HCT116 (cell line): ENCODE measurements around the gene TSPAN31. TPM values are rescaled to one million over a fixed set of nuclear protein-coding genes. Genes with fewer than 3 reads are reported as not detected.

Source experiments
- ATAC-seq: fragments of 200-7000 bp; cut with Tn5 transposase; 2 replicates; pipeline ENCODE4 v1.9.1; 2020; ENCODE audit warnings: mild to moderate bottlenecking, moderate library complexity
- BruUV-seq: library from RNA; stranded (reverse); fragments of 400-500 nt; replicated peaks from 2 replicates; lab custom pipeline; 2021; lab: Mats Ljungman, UMichigan
- CTCF ChIA-PET: fragments of 300-600 bp; sonication (Branson Sonifier 250); formaldehyde crosslinking; loops from one replicate; lab custom pipeline; 2021; ENCODE audit warnings: antibody characterized with exemption; lab: Charles Lee
- POLR2A ChIA-PET: fragments of 300-600, 350-600 bp; sonication (Branson Sonifier 250); formaldehyde crosslinking; loops from one replicate; lab custom pipeline; 2021; ENCODE audit warnings: antibody characterized with exemption; lab: Charles Lee
- RAD21 ChIA-PET, 2 experiments: fragments of 300-600 bp; sonication (Branson Sonifier 250); formaldehyde crosslinking; loops; one replicate each; lab custom pipeline; 2023; ENCODE audit warnings: low total read pairs in 2 of 2; ENCODE audit not compliant: uncharacterized antibody in 2 of 2, unreplicated experiment in 2 of 2, low non-redundant PET in 1 of 2; lab: Charles Lee
- DNase-seq: peaks from one replicate; pipeline ENCODE4 v3.0.0-alpha.2; 2010; ENCODE audit warnings: low read depth, low spot score
- H2AFZ ChIP-seq: fragments of 200-600 bp; shearing (Covaris generic), sonication (generic); 2 replicates; pipeline ENCODE4 v1.6.1; 2017; ENCODE audit warnings: low read depth, mixed run types, mixed read lengths, antibody characterized with exemption, low read length; ENCODE audit not compliant: poor library complexity, severe bottlenecking
- H3K27ac ChIP-seq: 2 replicates; pipeline ENCODE4 v1.5.1; 2012; ENCODE audit warnings: low read depth, low read length
- H3K27me3 ChIP-seq: fragments of 200-600 bp; sonication (generic); 2 replicates; pipeline ENCODE4 v1.6.1; 2016; ENCODE audit warnings: mixed run types, low read length, mixed read lengths; ENCODE audit not compliant: insufficient read depth
- H3K36me3 ChIP-seq, 2 experiments: fragments of 200-500 bp in 1 of 2; fragments of 200-600 bp in 1 of 2; sonication (Bioruptor generic) in 1 of 2; sonication (generic) in 1 of 2; 2 replicates each; pipeline versions ENCODE4 v1.5.1 to v1.6.1; 2014 to 2016; ENCODE audit warnings: low read length in 2 of 2, inconsistent platforms in 1 of 2, mixed read lengths in 1 of 2, mixed run types in 1 of 2; ENCODE audit not compliant: insufficient read depth in 2 of 2, control insufficient read depth in 1 of 2
- H3K4me1 ChIP-seq, 2 experiments: fragments of 200-600 bp in 1 of 2; sonication (generic) in 1 of 2; 2 replicates each; pipeline versions ENCODE4 v1.5.1 to v1.6.1; 2012 to 2017; ENCODE audit warnings: low read length in 2 of 2, inconsistent platforms in 1 of 2, mild to moderate bottlenecking in 1 of 2, mixed read lengths in 1 of 2, mixed run types in 1 of 2, moderate library complexity in 1 of 2; ENCODE audit not compliant: insufficient read depth in 2 of 2, control insufficient read depth in 1 of 2
- H3K4me2 ChIP-seq: fragments of 200-600 bp; sonication (generic); 2 replicates; pipeline ENCODE4 v1.6.1; 2017; ENCODE audit warnings: mixed run types, low read length, mixed read lengths
- H3K4me3 ChIP-seq, 2 experiments: fragments of 200-600 bp in 1 of 2; sonication (generic) in 1 of 2; replicated peaks in 1 of 2; 2 replicates each; pipeline ENCODE4 v1.5.1; 2011 to 2016; ENCODE audit warnings: low read length in 2 of 2, control low read depth in 1 of 2, low read depth in 1 of 2, mild to moderate bottlenecking in 1 of 2, mixed read lengths in 1 of 2, mixed run types in 1 of 2
- H3K79me2 ChIP-seq: fragments of 200-600 bp; sonication (generic); 2 replicates; pipeline ENCODE4 v1.6.1; 2017; ENCODE audit warnings: mild to moderate bottlenecking, mixed run types, low read length, moderate library complexity, mixed read lengths; ENCODE audit not compliant: insufficient read depth
- H3K9ac ChIP-seq: fragments of 200-600 bp; sonication (generic); 2 replicates; pipeline ENCODE4 v1.6.1; 2016; ENCODE audit warnings: low read length, mixed read lengths
- H3K9me2 ChIP-seq: fragments of 200-600 bp; sonication (generic), shearing (Covaris generic); 2 replicates; pipeline ENCODE4 v1.6.1; 2017; ENCODE audit warnings: mixed run types, mild to moderate bottlenecking, moderate library complexity; ENCODE audit not compliant: insufficient read depth
- H3K9me3 ChIP-seq, 2 experiments: fragments of 200-500 bp in 1 of 2; fragments of 200-600 bp in 1 of 2; sonication (Bioruptor generic) in 1 of 2; sonication (generic) in 1 of 2; 2 replicates each; pipeline ENCODE4 v1.6.1; 2014 to 2017; ENCODE audit warnings: low read length in 2 of 2, mixed read lengths in 2 of 2, inconsistent platforms in 1 of 2, low read depth in 1 of 2, mild to moderate bottlenecking in 1 of 2, mixed run types in 1 of 2, moderate library complexity in 1 of 2; ENCODE audit not compliant: control insufficient read depth in 1 of 2, insufficient read depth in 1 of 2
- H4K20me1 ChIP-seq: fragments of 200-600 bp; sonication (generic), shearing (Covaris generic); 2 replicates; pipeline ENCODE4 v1.6.1; 2017; ENCODE audit warnings: mixed run types, mild to moderate bottlenecking, moderate library complexity; ENCODE audit not compliant: insufficient read depth
- ATF3 ChIP-seq: IDR thresholded peaks from 2 replicates; pipeline ENCODE4 v1.6.1; 2012
- CTCF ChIP-seq, 3 experiments: fragments of 200-600 bp in 1 of 3; sonication (generic) in 1 of 3; IDR thresholded peaks in 2 of 3; conservative IDR thresholded peaks in 1 of 3; 2 replicates each; pipeline ENCODE4 v1.5.1; 2012 to 2017; ENCODE audit warnings: low read depth in 2 of 3, low read length in 2 of 3, antibody characterized with exemption in 1 of 3, borderline replicate concordance in 1 of 3, control low read depth in 1 of 3, mild to moderate bottlenecking in 1 of 3, mixed read lengths in 1 of 3, mixed run types in 1 of 3, moderate library complexity in 1 of 3; ENCODE audit not compliant: insufficient read depth in 1 of 3
- EZH2 ChIP-seq: fragments of 200-600 bp; sonication (generic); IDR thresholded peaks from 2 replicates; pipeline ENCODE4 v1.6.1; 2017; ENCODE audit warnings: antibody characterized with exemption, mixed run types
- EZH2phosphoT487 ChIP-seq: fragments of 200-600 bp; IDR thresholded peaks from 2 replicates; pipeline ENCODE4 v1.6.1; 2018; ENCODE audit warnings: antibody characterized with exemption, borderline replicate concordance
- MAX ChIP-seq: IDR thresholded peaks from 2 replicates; pipeline ENCODE4 v1.6.1; 2012
- POLR2A ChIP-seq: IDR thresholded peaks from 2 replicates; pipeline ENCODE4 v1.7.0; 2011; ENCODE audit warnings: borderline replicate concordance; ENCODE audit not compliant: insufficient read depth, insufficient read length; ENCODE audit errors: extremely low read depth
- POLR2AphosphoS5 ChIP-seq: IDR thresholded peaks from 2 replicates; pipeline ENCODE4 v1.6.1; 2011; ENCODE audit warnings: mild to moderate bottlenecking, low read depth, low read length, moderate library complexity
- RAD21 ChIP-seq: IDR thresholded peaks from 2 replicates; pipeline ENCODE4 v1.6.1; 2012; ENCODE audit warnings: low read depth, mild to moderate bottlenecking
- SIN3A ChIP-seq: IDR thresholded peaks from 2 replicates; pipeline ENCODE4 v1.6.1; 2012; ENCODE audit warnings: low read depth
- SP1 ChIP-seq: IDR thresholded peaks from 2 replicates; pipeline ENCODE4 v1.6.1; 2012; ENCODE audit warnings: low read depth
- ZFX ChIP-seq: fragments of 450-650 bp; IDR thresholded peaks from 2 replicates; pipeline ENCODE4 v1.6.1; 2017
- intact Hi-C: fragments of 100-400 bp; cut with micrococcal nuclease; formaldehyde crosslinking; loops from 2 replicates; pipeline ENCODE4 v1.10.0; 2022
- total RNA-seq: library from RNA; stranded (reverse); gene quantifications from one replicate; pipeline ENCODE4 v1.2.1, GENCODE V29; 2021; ENCODE audit not compliant: unreplicated experiment

Gene TSPAN31
- total RNA-seq, 1 experiment from 2014 or later, result 14.9 TPM

GRCh38 chr12:57741844-57742738 lies 2.7 kb upstream of the TSPAN31 start:
- intact Hi-C loops, result loop anchor here (1.0 to 2.0 kb wide), 2 partner anchors 15 to 159 kb away; no protein-coding TSS in a partner anchor
- POLR2A ChIA-PET, result interaction anchor here (0.8 to 1.9 kb wide), 2 partner anchors 16 to 24 kb away, joined by 3 to 5 read pairs; no protein-coding TSS in a partner anchor
- H3K4me2 ChIP-seq, result peak overlapping the region; percentile 87
- CTCF ChIA-PET, result interaction anchor here (1.2 to 1.8 kb wide), 3 partner anchors 15 to 159 kb away, joined by 7 to 13 read pairs (median 11); no protein-coding TSS in a partner anchor
- no peaks in the 10 kb centered on the region for H3K27me3 ChIP-seq
- ATAC-seq, result peak; percentile 77
- no peaks in the 10 kb centered on the region for H3K9me2 ChIP-seq
- H3K4me3 ChIP-seq, result peak overlapping the region; percentile 71 to 79
- H3K4me1 ChIP-seq, result peaks cover 10 to 36% of the 10 kb centered on the region in 2 experiments; a peak in 3 of 4 replicates
- RAD21 ChIA-PET, result interaction anchor here (0.6 to 1.4 kb wide), 2 partner anchors 45 to 159 kb away, joined by 3 read pairs; no protein-coding TSS in a partner anchor
- TF ChIP-seq ZFX, result peak; percentile 28
- TF ChIP-seq CTCF (IDR thresholded peaks at IDR 0.05 in 2 of 3, conservative IDR thresholded peaks at IDR 0.05 in 1 of 3; ENCODE audit: borderline replicate concordance in 1 of 3, insufficient read depth in 1 of 3, low read depth in 2 of 3, low read length in 2 of 3), result peak; percentile 47 to 71 (median 70); a peak in 5 of 6 replicates
- peak; percentile 63; the same call in 1 of the 2 replicates for TF ChIP-seq SIN3A
- TF ChIP-seq SP1, result no peak
- TF ChIP-seq POLR2AphosphoS5, result peak; percentile 73
- no peak for TF ChIP-seq EZH2
- no peak for TF ChIP-seq EZH2phosphoT487
- no peak for TF ChIP-seq ATF3
- TF ChIP-seq MAX, result no peak
- peak; percentile 70 for TF ChIP-seq RAD21
- TF ChIP-seq POLR2A, result peak; percentile 63
- TF ChIP-seq, all 23 proteins: peak for 6
- Histone ChIP-seq H3K27ac (peak overlapping the region; percentile 46), H3K9ac (peak overlapping the region; percentile 69), H4K20me1 (no peaks in the 10 kb centered on the region), H3K36me3 (peaks cover 4 to 6% of the 10 kb centered on the region in 2 experiments; a peak in 3 of 4 replicates), H2AFZ (no peak overlapping the region), H3K79me2 (no peaks in the 10 kb centered on the region), H3K9me3 (no peaks in the 10 kb centered on the region)
- peak; percentile 81 for DNase-seq
- no TSS peak for BruUV-seq
